ENCODE measurements around the gene LARGE1.
A peak's percentile ranks its signal among the peaks of the same experiment; 100 is the strongest.

The LARGE1 gene

GRCh38 chr22:33886696-33887095, 33.6 kb downstream of the LARGE1 start:
- H3K4me1 ChIP-seq (ENCODE audit: control insufficient read depth, insufficient read depth, low read length): peaks cover 6% of the 10 kb centered on the region
- no peak overlapping the region for H3K27ac ChIP-seq (ENCODE audit: low read length)
- no peak overlapping the region for H3K4me3 ChIP-seq (ENCODE audit: low read length in 2 of 2)
- H3K9me3 ChIP-seq (ENCODE audit: control insufficient read depth in 2 of 2, low read length in 2 of 2): no peaks in the 10 kb centered on the region
- no peaks in the 10 kb centered on the region for H3K36me3 ChIP-seq (ENCODE audit: control insufficient read depth in 2 of 2, insufficient read depth in 2 of 2, low read length in 2 of 2)
- no peaks in the 10 kb centered on the region for H3K27me3 ChIP-seq (ENCODE audit: control insufficient read depth in 1 of 2, insufficient read depth in 2 of 2, low read length in 2 of 2)
- no peak overlapping the region for H3K9ac ChIP-seq (ENCODE audit: low read length in 2 of 2)

DNA sequence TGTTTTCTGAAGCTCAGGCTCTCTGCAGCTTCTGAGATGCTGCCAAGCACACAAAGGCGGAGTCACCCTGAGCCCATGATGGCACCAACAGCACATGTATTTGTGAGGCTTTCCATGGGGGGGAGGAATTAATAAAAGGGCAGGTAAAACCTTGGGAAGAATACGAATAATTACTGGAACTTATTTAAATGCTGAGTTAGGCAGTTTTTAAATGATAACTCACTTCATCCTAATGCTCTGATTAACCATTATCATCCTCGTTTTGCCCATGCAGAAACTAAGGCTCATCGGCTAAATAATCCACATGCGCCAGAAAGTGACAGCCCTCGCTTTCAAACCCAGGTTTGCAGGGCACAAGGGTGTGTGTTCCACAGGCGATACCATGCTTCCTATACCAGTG, 35.4 kb downstream of the LARGE1 start:
- Histone ChIP-seq H3K9ac (ENCODE audit: low read length in 2 of 2) (no peak overlapping the region), H3K27ac (ENCODE audit: low read length) (no peak overlapping the region), H3K9me3 (ENCODE audit: control insufficient read depth in 2 of 2, low read length in 2 of 2) (no peaks in the 10 kb centered on the region), H3K4me1 (ENCODE audit: control insufficient read depth, insufficient read depth, low read length) (peaks cover 6% of the 10 kb centered on the region), H3K4me3 (ENCODE audit: low read length in 2 of 2) (no peak overlapping the region), H3K27me3 (ENCODE audit: control insufficient read depth in 1 of 2, insufficient read depth in 2 of 2, low read length in 2 of 2) (no peaks in the 10 kb centered on the region), H3K36me3 (ENCODE audit: control insufficient read depth in 2 of 2, insufficient read depth in 2 of 2, low read length in 2 of 2) (no peaks in the 10 kb centered on the region)

DNA sequence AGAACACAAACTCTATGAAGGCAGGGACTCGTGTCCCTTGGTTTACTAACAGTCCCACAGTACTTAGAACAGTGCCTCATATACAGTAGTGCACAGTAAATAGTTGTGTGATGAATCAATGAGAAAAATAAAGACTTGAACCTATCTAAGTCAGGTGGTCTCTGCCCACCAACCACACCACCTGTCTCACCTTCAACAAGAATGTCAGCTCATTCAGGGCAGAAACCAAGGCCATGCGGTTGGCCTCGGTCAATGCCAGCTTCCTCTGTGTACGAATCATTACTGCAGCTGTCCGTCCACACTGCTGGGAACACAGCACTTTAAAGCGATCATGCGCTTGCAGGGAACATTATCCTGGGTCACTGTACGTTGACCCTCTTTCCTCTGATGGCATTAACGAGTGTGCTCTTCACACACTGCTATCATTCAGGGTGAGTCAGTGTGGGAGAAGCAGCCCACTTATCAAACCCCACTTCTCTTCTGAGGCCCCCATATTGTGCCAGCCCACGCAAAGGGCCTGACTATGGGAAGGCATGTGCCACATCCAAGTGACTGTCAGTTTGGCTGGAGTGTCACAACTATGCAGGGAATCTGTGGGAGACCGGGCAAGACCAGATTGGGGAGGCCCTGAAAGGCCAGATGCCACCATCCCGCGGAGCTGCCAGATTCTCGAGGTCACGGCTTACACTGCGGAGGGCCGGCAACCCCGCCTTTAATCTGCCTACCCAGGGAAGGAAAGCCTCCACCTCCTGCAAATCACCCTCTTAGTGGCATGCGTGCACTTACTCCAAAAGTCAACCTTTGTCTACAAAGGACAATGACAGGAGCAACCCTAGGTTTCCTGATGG, 36.1 kb downstream of the LARGE1 start:
- Histone ChIP-seq H3K27ac (ENCODE audit: low read length) (no peak overlapping the region), H3K36me3 (ENCODE audit: control insufficient read depth in 2 of 2, insufficient read depth in 2 of 2, low read length in 2 of 2) (no peaks in the 10 kb centered on the region), H3K27me3 (ENCODE audit: control insufficient read depth in 1 of 2, insufficient read depth in 2 of 2, low read length in 2 of 2) (no peaks in the 10 kb centered on the region), H3K4me3 (ENCODE audit: low read length in 2 of 2) (no peak overlapping the region), H3K4me1 (ENCODE audit: control insufficient read depth, insufficient read depth, low read length) (peaks cover 6% of the 10 kb centered on the region), H3K9ac (ENCODE audit: low read length in 2 of 2) (no peak overlapping the region), H3K9me3 (ENCODE audit: control insufficient read depth in 2 of 2, low read length in 2 of 2) (no peaks in the 10 kb centered on the region)

GRCh38 chr22:33883561-33883960, 36.7 kb downstream of the LARGE1 start:
- H3K27ac ChIP-seq (ENCODE audit: low read length): no peak overlapping the region
- no peaks in the 10 kb centered on the region for H3K27me3 ChIP-seq (ENCODE audit: control insufficient read depth in 1 of 2, insufficient read depth in 2 of 2, low read length in 2 of 2)
- H3K4me3 ChIP-seq (ENCODE audit: low read length in 2 of 2): no peak overlapping the region
- no peak overlapping the region for H3K9ac ChIP-seq (ENCODE audit: low read length in 2 of 2)
- peaks cover 6% of the 10 kb centered on the region for H3K4me1 ChIP-seq (ENCODE audit: control insufficient read depth, insufficient read depth, low read length)
- H3K9me3 ChIP-seq (ENCODE audit: control insufficient read depth in 2 of 2, low read length in 2 of 2): no peaks in the 10 kb centered on the region
- no peaks in the 10 kb centered on the region for H3K36me3 ChIP-seq (ENCODE audit: control insufficient read depth in 2 of 2, insufficient read depth in 2 of 2, low read length in 2 of 2)

DNA sequence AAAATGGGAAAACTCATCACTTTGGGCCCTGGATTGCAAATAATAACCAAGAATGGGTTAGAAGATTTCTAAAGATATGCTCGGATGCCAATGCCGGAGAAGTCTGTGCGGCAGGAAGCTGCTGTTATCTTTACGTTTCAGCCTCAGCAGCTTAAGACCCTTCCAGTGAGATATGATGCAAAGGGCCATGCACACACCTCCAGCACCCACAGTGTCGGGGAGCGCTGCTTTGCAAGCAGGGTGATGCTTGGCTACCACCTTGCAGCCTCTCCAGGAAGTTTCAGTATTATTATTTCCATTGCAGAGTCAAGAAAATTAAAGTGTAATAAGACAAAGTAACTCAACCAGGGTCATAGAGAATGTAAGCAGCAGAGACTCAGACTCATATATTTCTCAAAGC, 37.3 kb downstream of the LARGE1 start:
- no peaks in the 10 kb centered on the region for H3K9me3 ChIP-seq (ENCODE audit: control insufficient read depth in 2 of 2, low read length in 2 of 2)
- no peaks in the 10 kb centered on the region for H3K36me3 ChIP-seq (ENCODE audit: control insufficient read depth in 2 of 2, insufficient read depth in 2 of 2, low read length in 2 of 2)
- H3K9ac ChIP-seq (ENCODE audit: low read length in 2 of 2): no peak overlapping the region
- peaks cover 6% of the 10 kb centered on the region for H3K4me1 ChIP-seq (ENCODE audit: control insufficient read depth, insufficient read depth, low read length)
- H3K27ac ChIP-seq (ENCODE audit: low read length): no peak overlapping the region
- no peaks in the 10 kb centered on the region for H3K27me3 ChIP-seq (ENCODE audit: control insufficient read depth in 1 of 2, insufficient read depth in 2 of 2, low read length in 2 of 2)
- H3K4me3 ChIP-seq (ENCODE audit: low read length in 2 of 2): no peak overlapping the region

DNA sequence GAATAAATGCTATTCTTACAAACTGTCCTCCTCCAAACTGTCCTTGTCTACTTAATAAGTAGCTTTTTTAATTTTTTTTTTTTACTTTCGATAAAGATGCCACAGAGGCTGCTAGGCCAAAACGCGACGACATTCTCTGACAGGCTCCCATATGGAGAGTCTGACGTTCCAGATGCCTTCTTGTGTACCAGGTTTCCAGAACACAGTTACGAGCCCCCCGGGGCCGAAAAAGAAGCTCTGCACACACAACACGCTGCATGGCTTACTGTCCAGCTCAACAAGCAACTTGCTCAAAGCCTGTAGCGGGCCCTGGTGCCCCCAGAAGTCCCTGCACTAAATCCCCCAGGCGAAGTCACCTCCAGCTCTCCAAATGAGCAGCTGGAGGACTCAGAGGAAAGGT, 39.3 kb downstream of the LARGE1 start:
- peaks cover 6% of the 10 kb centered on the region for H3K4me1 ChIP-seq (ENCODE audit: control insufficient read depth, insufficient read depth, low read length)
- H3K27ac ChIP-seq (ENCODE audit: low read length): no peak overlapping the region
- H3K36me3 ChIP-seq (ENCODE audit: control insufficient read depth in 2 of 2, insufficient read depth in 2 of 2, low read length in 2 of 2): no peaks in the 10 kb centered on the region

DNA sequence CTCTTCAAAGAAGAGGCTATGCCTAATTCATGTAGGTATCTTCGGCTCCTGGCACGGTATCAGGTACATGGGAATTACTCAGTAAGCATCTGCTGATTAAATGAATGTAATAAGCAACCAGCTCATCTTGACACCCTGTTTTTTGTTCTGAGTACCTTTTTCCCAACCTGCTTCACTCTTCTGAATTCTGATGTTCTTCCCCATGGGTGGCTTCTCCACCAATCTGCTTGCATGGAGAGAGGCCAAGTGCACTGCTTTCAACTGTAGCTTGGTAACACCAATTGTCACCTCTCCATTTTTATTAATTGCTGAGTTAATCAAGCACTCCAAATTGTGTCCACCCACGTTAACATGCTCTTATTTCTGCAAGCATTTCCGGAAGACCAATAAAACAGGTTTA, 40.5 kb downstream of the LARGE1 start:
- H3K36me3 ChIP-seq (ENCODE audit: control insufficient read depth in 2 of 2, insufficient read depth in 2 of 2, low read length in 2 of 2): no peaks in the 10 kb centered on the region
- peaks cover 10% of the 10 kb centered on the region for H3K4me1 ChIP-seq (ENCODE audit: control insufficient read depth, insufficient read depth, low read length)
- H3K4me3 ChIP-seq (ENCODE audit: low read length in 2 of 2): no peak overlapping the region
- H3K27ac ChIP-seq (ENCODE audit: low read length): no peak overlapping the region
- H3K27me3 ChIP-seq (ENCODE audit: control insufficient read depth in 1 of 2, insufficient read depth in 2 of 2, low read length in 2 of 2): no peaks in the 10 kb centered on the region
- H3K9ac ChIP-seq (ENCODE audit: low read length in 2 of 2): no peak overlapping the region
- H3K9me3 ChIP-seq (ENCODE audit: control insufficient read depth in 2 of 2, low read length in 2 of 2): no peaks in the 10 kb centered on the region

More for the DNA sequence above, 39.3 kb downstream of the LARGE1 start:
- H3K9ac ChIP-seq (ENCODE audit: low read length in 2 of 2): no peak overlapping the region
- no peak overlapping the region for H3K4me3 ChIP-seq (ENCODE audit: low read length in 2 of 2)
- no peaks in the 10 kb centered on the region for H3K27me3 ChIP-seq (ENCODE audit: control insufficient read depth in 1 of 2, insufficient read depth in 2 of 2, low read length in 2 of 2)
- no peaks in the 10 kb centered on the region for H3K9me3 ChIP-seq (ENCODE audit: control insufficient read depth in 2 of 2, low read length in 2 of 2)

DNA sequence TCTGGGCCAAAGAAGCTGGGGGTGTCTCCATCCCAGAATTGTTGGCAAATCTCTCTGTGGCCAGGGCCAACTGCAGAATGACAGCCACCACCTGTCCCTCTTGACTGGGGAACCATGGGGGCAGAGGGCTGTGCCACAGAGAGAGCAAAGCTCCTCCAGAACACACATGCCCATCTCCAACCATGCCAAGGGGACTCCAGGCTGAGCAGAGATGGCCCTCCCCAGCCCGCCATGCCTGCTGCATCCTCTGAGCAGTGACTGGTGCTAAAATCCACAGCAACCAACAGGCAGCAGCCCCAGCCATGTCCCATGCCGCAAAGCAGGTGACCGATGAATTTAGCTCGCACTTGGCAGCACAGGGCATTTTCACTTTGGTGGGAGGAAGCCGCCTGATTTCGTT, 45.0 kb downstream of the LARGE1 start:
- Histone ChIP-seq H3K9ac (ENCODE audit: low read length in 2 of 2) (no peak overlapping the region), H3K27ac (ENCODE audit: low read length) (no peak overlapping the region), H3K36me3 (ENCODE audit: control insufficient read depth in 2 of 2, insufficient read depth in 2 of 2, low read length in 2 of 2) (no peaks in the 10 kb centered on the region), H3K4me3 (ENCODE audit: low read length in 2 of 2) (no peak overlapping the region), H3K4me1 (ENCODE audit: control insufficient read depth, insufficient read depth, low read length) (peaks cover 19% of the 10 kb centered on the region), H3K9me3 (ENCODE audit: control insufficient read depth in 2 of 2, low read length in 2 of 2) (no peaks in the 10 kb centered on the region), H3K27me3 (ENCODE audit: control insufficient read depth in 1 of 2, insufficient read depth in 2 of 2, low read length in 2 of 2) (no peaks in the 10 kb centered on the region)

GRCh38 chr22:33874206-33874605, 46.1 kb downstream of the LARGE1 start:
- Histone ChIP-seq H3K36me3 (ENCODE audit: control insufficient read depth in 2 of 2, insufficient read depth in 2 of 2, low read length in 2 of 2) (no peaks in the 10 kb centered on the region), H3K27me3 (ENCODE audit: control insufficient read depth in 1 of 2, insufficient read depth in 2 of 2, low read length in 2 of 2) (no peaks in the 10 kb centered on the region), H3K9me3 (ENCODE audit: control insufficient read depth in 2 of 2, low read length in 2 of 2) (no peaks in the 10 kb centered on the region), H3K27ac (ENCODE audit: low read length) (no peak overlapping the region), H3K4me3 (ENCODE audit: low read length in 2 of 2) (no peak overlapping the region), H3K9ac (ENCODE audit: low read length in 2 of 2) (peak overlapping the region in 1 of 2 donors; percentile 36), H3K4me1 (ENCODE audit: control insufficient read depth, insufficient read depth, low read length) (peaks cover 28% of the 10 kb centered on the region)

DNA sequence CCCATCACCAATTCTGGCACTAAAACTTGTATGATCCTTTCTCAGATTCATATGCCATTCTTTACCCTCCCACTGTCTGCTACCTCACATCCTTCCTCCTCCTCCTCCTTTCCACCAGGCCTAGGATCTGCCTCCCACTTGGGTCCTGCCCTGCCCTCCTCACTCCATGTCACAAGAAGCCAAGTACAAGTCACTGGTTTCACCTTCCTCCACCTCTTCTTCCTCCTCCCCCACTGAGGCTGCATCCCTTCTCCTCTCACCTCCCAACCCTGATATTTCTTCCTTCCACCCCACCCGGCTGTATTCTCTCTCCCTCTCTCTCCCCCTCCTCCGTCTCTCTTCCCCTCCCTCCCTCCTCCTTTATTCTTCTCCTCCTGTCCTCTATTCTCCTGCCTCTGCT, 46.6 kb downstream of the LARGE1 start:
- H3K27me3 ChIP-seq (ENCODE audit: control insufficient read depth in 1 of 2, insufficient read depth in 2 of 2, low read length in 2 of 2): no peaks in the 10 kb centered on the region
- H3K4me1 ChIP-seq (ENCODE audit: control insufficient read depth, insufficient read depth, low read length): peaks cover 33% of the 10 kb centered on the region
- no peak overlapping the region for H3K9ac ChIP-seq (ENCODE audit: low read length in 2 of 2)
- no peaks in the 10 kb centered on the region for H3K9me3 ChIP-seq (ENCODE audit: control insufficient read depth in 2 of 2, low read length in 2 of 2)
- H3K36me3 ChIP-seq (ENCODE audit: control insufficient read depth in 2 of 2, insufficient read depth in 2 of 2, low read length in 2 of 2): no peaks in the 10 kb centered on the region
- H3K4me3 ChIP-seq (ENCODE audit: low read length in 2 of 2): no peak overlapping the region
- H3K27ac ChIP-seq (ENCODE audit: low read length): no peak overlapping the region

DNA sequence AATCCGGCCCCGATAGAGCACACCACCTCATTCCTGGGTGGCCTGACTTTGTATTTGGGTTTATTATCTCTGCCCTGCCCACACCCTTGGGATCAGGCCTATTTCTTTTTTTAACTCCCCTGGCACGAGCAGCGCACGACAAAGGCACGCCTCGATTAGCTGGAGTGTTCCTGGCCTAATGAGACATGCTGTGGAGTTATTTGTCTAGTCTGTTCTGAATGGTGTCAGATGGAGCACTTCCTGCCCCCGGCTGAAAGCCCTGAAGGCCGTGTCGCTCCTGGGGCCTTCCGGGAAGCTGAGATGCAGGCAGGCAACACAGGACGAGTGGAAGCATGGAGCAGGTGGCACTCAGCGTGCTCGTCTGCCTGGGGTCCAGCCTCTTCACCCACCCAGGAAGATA, 47.1 kb downstream of the LARGE1 start:
- H3K4me3 ChIP-seq (ENCODE audit: low read length in 2 of 2): no peak overlapping the region
- no peaks in the 10 kb centered on the region for H3K27me3 ChIP-seq (ENCODE audit: control insufficient read depth in 1 of 2, insufficient read depth in 2 of 2, low read length in 2 of 2)
- no peak overlapping the region for H3K9ac ChIP-seq (ENCODE audit: low read length in 2 of 2)
- no peaks in the 10 kb centered on the region for H3K9me3 ChIP-seq (ENCODE audit: control insufficient read depth in 2 of 2, low read length in 2 of 2)
- H3K27ac ChIP-seq (ENCODE audit: low read length): no peak overlapping the region
- H3K36me3 ChIP-seq (ENCODE audit: control insufficient read depth in 2 of 2, insufficient read depth in 2 of 2, low read length in 2 of 2): no peaks in the 10 kb centered on the region
- peaks cover 37% of the 10 kb centered on the region for H3K4me1 ChIP-seq (ENCODE audit: control insufficient read depth, insufficient read depth, low read length)

All from stomach smooth muscle (tissue), 2 donors.